ENCODE results near the gene SLC15A1. TPM values are rescaled to one million over a fixed set of nuclear protein-coding genes. Genes with fewer than 3 reads are reported as not detected.

SLC15A1 gene
- total RNA-seq, 4 donors from 2014 or later, result 0.19 to 5.3 (median 2.3) TPM

DNA sequence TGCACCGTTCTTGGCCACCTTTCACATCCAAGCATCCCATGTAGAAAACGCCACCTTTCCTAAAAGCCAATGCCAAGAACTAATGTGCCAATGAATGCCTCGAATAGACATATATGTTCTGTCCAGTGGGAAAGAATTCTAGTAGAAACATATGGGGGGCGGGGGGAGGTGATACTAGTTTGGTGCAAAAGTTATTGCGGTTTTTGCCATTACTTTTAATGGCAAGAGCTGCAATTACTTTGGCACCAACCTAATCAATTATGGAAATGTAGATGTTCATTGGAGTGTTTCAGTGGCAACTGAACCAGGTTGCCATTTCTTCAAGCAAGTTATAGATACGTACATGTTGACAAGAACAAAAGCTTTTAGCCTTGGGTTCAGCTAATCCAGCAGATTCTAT is 34.6 kb downstream of the SLC15A1 start:
- intact Hi-C loops (cut with DNase I), result no loop called here
- H3K36me3 ChIP-seq, result no peaks in the 10 kb centered on the region
- no peak for DNase-seq
- TF ChIP-seq POLR2A (IDR thresholded peaks at IDR 0.05), result no peak
- TF ChIP-seq, protein P1, sequence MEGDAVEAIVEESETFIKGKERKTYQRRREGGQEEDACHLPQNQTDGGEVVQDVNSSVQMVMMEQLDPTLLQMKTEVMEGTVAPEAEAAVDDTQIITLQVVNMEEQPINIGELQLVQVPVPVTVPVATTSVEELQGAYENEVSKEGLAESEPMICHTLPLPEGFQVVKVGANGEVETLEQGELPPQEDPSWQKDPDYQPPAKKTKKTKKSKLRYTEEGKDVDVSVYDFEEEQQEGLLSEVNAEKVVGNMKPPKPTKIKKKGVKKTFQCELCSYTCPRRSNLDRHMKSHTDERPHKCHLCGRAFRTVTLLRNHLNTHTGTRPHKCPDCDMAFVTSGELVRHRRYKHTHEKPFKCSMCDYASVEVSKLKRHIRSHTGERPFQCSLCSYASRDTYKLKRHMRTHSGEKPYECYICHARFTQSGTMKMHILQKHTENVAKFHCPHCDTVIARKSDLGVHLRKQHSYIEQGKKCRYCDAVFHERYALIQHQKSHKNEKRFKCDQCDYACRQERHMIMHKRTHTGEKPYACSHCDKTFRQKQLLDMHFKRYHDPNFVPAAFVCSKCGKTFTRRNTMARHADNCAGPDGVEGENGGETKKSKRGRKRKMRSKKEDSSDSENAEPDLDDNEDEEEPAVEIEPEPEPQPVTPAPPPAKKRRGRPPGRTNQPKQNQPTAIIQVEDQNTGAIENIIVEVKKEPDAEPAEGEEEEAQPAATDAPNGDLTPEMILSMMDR (IDR thresholded peaks at IDR 0.05), result no peak
- H3K27ac ChIP-seq, result no peak overlapping the region
- no peaks in the 10 kb centered on the region for H3K9me3 ChIP-seq
- H3K4me3 ChIP-seq, result no peak overlapping the region
- 85 to 89% methylated on average over 6 of the region's 6 CpGs for WGBS, 2 donors
- no peaks in the 10 kb centered on the region for H3K4me1 ChIP-seq
- H3K27me3 ChIP-seq, result no peaks in the 10 kb centered on the region

DNA sequence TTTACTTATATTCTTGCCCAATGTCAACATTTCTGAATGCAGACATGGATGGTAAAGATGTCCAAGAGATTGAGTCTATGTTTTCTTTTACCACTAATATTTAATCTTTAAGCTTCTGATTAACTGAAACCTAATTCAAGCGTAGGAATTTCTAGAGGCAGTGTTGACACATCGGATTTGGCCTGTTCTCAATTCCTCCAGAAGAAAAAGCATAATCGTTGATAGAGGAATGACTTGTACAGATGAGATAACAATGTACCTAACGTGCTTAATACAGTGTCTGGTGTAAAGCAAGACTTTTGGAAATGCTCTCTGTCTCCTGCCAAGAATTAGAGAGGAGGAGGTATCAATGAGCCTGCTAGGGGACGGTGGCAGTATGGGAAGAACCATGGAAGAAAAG is 35.2 kb downstream of the SLC15A1 start:
- no peak for DNase-seq
- no peaks in the 10 kb centered on the region for H3K27me3 ChIP-seq
- 33 to 39% methylated on average over 5 of the region's 5 CpGs for WGBS, 2 donors
- H3K27ac ChIP-seq, result no peak overlapping the region
- no peak overlapping the region for H3K4me3 ChIP-seq
- intact Hi-C loops (cut with DNase I), result no loop called here
- H3K9me3 ChIP-seq, result no peaks in the 10 kb centered on the region
- H3K36me3 ChIP-seq, result no peaks in the 10 kb centered on the region
- TF ChIP-seq POLR2A (IDR thresholded peaks at IDR 0.05), result no peak
- TF ChIP-seq, protein P1 (IDR thresholded peaks at IDR 0.05), result no peak
- no peaks in the 10 kb centered on the region for H3K4me1 ChIP-seq

DNA sequence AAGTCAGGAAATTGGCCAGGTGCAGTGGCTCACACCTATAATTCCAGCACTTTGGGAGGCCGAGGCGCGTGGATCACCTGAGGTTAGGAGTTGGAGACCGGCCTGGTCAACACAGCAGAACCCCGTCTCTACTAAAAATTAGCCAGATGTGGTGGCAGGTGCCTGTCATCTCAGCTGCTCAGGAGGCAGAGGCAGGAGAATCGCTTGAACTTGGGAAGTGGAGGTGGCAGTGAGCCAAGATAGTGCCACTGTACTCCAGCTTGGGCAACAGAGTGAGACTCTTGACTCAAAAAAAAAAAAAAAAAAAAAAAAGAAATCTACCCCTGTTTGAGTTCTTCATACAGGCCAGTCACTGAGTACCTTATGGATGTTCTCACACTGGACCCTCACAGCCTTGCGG is 42.0 kb downstream of the SLC15A1 start:
- H3K9me3 ChIP-seq, result no peaks in the 10 kb centered on the region
- no peak overlapping the region for H3K27ac ChIP-seq
- no peak overlapping the region for H3K4me3 ChIP-seq
- 80 to 83% methylated on average over 7 of the region's 7 CpGs for WGBS, 2 donors
- H3K27me3 ChIP-seq, result peaks cover 0 to 10% (median 0%) of the 10 kb centered on the region in 4 donors
- H3K36me3 ChIP-seq, result no peaks in the 10 kb centered on the region
- H3K4me1 ChIP-seq, result no peaks in the 10 kb centered on the region
- TF ChIP-seq POLR2A (IDR thresholded peaks at IDR 0.05), result no peak
- TF ChIP-seq, protein P1 (IDR thresholded peaks at IDR 0.05), result no peak
- intact Hi-C loops (cut with DNase I), result no loop called here
- no peak for DNase-seq

DNA sequence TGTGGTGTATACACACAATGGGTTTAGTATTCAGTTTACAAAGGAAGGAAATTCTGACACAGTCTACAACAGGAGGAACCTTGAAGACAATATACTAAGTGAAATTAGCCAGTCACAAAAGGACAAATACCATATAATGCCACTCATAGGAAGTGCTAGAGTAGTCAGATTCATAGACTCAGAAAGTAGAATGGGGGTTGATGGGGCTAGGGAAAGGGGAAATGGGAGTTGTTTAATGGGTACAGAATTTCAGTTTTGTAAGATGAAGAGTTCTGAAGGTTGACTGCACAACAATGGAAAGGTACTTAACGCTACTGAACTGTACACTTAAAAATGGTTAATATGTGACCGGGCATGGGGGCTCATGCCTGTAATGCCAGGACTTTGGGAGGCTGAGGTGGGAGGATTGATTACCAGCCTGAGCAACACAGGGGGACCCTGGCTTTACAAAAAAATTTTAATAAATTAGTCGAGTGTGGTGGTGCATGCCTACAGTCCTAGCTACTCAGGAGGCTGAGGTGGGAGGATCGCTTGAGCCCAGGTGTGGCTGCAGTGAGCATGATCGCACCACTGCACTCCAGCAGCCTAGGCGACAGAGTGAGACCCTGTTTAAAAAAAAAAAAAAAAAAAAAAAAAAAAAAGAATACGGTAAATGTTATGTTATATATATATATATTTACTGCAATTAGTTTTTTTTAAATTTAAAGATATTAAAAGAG is 45.0 kb downstream of the SLC15A1 start:
- Histone ChIP-seq H3K4me1 (no peaks in the 10 kb centered on the region), H3K27ac (no peak overlapping the region), H3K4me3 (no peak overlapping the region), H3K9me3 (no peaks in the 10 kb centered on the region), H3K27me3 (peaks cover 0 to 32% (median 0%) of the 10 kb centered on the region in 4 donors), H3K36me3 (no peaks in the 10 kb centered on the region)
- 74 to 90% methylated on average over 7 of the region's 7 CpGs for WGBS, 2 donors
- intact Hi-C loops (cut with DNase I), result no loop called here
- DNase-seq, result no peak
- no peak for TF ChIP-seq POLR2A (IDR thresholded peaks at IDR 0.05)
- TF ChIP-seq, protein P1 (IDR thresholded peaks at IDR 0.05), result no peak

DNA sequence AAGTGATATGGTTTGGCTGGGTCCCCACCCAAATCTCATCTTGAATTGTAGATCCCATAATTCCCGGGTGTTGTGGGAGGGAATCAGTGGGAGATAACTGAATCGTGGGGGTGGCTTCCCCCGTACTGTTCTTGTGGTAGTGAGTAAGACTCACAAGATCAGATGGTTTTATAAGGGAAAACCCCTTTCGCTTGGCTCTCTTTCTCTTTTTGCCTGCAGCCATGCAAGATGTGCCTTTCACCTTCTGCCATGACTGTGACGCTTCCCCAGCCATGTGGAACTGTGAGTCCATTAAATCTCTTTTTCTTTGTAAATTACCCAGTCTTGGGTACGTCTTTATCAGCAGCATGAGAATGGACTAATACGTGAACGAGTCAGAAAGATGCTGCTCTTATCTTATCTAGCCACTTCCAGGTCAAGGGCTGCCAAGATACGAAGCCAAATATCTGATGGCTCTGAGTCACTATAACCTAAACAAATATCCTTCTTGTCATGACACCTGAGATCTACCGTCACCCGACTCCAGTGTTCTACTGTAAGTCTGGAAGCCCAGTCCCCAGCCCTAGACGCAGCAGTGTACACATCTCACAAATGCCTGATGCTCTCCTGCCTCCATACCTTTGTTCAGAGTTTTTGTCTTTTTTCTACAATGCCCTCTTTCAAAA is 45.9 kb downstream of the SLC15A1 start:
- Histone ChIP-seq H3K36me3 (no peaks in the 10 kb centered on the region), H3K4me3 (no peak overlapping the region), H3K9me3 (no peaks in the 10 kb centered on the region), H3K27ac (no peak overlapping the region), H3K4me1 (no peaks in the 10 kb centered on the region), H3K27me3 (peaks cover 0 to 34% (median 0%) of the 10 kb centered on the region in 4 donors)
- intact Hi-C loops (cut with DNase I), result no loop called here
- TF ChIP-seq, protein P1 (IDR thresholded peaks at IDR 0.05), result no peak
- TF ChIP-seq POLR2A (IDR thresholded peaks at IDR 0.05), result no peak
- no peak for DNase-seq
- WGBS, 2 donors, result 38 to 43% methylated on average over 12 of the region's 12 CpGs

Data from esophagus squamous epithelium (tissue), 5 donors.